PC-9 (cell line): Measurements from ENCODE around the gene LUM.

Experiments used
- CTCF ChIP-seq: fragments of 200-600 bp; sonication (generic); conservative IDR thresholded peaks from 2 replicates; pipeline ENCODE4 v1.6.1; 2017; ENCODE audit warnings: mixed run types, antibody characterized with exemption, mild to moderate bottlenecking, moderate library complexity
- EZH2 ChIP-seq: fragments of 200-600 bp; sonication (generic); IDR thresholded peaks from 2 replicates; pipeline ENCODE4 v1.8.0; 2017; ENCODE audit warnings: antibody characterized with exemption, low read depth

- no peak for TF ChIP-seq CTCF
- no peak for TF ChIP-seq EZH2
Measured at GRCh38 chr12:91111366-91112325, at the start of gene LUM.
